GM13976 (cell line): ENCODE measurements around the gene NCDN.
A peak's percentile ranks its signal among the peaks of the same experiment; 100 is the strongest.

Experiments
- DNase-seq: peaks from one replicate; pipeline ENCODE4 v3.0.0; 2012; ENCODE audit warnings: low spot score
- in situ Hi-C: fragments of 300-500 bp; cut with MboI; formaldehyde crosslinking; loops from one replicate; pipeline ENCODE4 v1.12.0; 2022; ENCODE audit warnings: low sequenced_read_pairs, mixed read lengths, inconsistent platforms; ENCODE audit not compliant: unreplicated experiment
- TF ChIP-seq, protein P1 (sequence below): IDR thresholded peaks from 2 replicates; pipeline ENCODE4 v1.5.1; 2012; ENCODE audit warnings: borderline replicate concordance, mild to moderate bottlenecking; ENCODE audit not compliant: insufficient read depth; ENCODE audit errors: extremely low read depth, missing control alignments, control extremely low read depth

Gene NCDN

DNA sequence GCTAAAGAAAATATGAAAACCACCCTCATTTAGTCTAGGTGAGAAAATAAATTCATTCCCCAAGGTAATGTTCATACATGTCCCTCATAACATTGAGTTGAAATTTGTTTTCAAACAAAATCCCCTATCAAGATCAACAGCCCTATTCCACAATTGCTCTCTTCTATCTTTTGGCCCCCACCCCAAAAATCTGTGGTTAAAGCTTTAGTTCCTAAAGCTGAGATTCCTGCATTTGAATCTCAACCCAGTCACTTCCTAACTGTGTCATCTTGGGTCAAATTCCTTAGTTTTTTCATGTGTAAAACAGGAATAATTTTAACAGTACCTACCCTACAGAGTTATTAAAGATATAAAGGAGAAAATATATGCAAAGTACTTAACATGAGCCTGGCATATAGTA is 22.4 kb upstream of the NCDN start:
- TF ChIP-seq, protein P1, sequence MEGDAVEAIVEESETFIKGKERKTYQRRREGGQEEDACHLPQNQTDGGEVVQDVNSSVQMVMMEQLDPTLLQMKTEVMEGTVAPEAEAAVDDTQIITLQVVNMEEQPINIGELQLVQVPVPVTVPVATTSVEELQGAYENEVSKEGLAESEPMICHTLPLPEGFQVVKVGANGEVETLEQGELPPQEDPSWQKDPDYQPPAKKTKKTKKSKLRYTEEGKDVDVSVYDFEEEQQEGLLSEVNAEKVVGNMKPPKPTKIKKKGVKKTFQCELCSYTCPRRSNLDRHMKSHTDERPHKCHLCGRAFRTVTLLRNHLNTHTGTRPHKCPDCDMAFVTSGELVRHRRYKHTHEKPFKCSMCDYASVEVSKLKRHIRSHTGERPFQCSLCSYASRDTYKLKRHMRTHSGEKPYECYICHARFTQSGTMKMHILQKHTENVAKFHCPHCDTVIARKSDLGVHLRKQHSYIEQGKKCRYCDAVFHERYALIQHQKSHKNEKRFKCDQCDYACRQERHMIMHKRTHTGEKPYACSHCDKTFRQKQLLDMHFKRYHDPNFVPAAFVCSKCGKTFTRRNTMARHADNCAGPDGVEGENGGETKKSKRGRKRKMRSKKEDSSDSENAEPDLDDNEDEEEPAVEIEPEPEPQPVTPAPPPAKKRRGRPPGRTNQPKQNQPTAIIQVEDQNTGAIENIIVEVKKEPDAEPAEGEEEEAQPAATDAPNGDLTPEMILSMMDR: no peak
- no peak for DNase-seq
- in situ Hi-C loops: no loop called here

DNA sequence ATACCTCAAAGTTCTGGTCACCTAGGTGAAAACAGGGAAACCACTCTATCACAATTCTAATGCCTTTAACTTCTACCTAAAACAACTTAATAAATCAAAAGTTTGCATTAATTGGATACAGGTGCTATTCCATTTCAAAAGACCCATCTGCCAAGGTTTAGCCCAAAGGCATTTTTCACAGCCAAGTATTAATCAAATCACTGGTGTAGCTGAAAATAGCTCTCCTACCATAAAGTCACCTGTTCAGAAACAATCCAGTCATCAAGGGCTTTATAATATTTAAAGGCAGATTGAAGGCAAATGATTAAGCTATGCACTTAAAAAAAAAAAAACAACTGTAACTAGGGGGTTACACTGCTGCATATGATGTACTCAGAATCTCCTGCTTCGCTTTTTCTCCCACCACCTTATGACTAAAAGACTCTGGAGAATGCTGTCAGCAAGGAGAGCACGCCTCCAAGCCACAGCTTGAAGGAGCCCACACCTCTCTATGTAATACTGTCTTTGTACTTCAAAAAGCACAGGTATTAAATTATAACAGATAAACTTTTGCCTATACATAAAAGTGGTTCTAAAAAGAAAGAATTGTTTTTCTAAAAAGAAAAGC is 20.9 kb upstream of the NCDN start:
- in situ Hi-C loops: no loop called here
- TF ChIP-seq, protein P1: no peak
- DNase-seq: no peak

DNA sequence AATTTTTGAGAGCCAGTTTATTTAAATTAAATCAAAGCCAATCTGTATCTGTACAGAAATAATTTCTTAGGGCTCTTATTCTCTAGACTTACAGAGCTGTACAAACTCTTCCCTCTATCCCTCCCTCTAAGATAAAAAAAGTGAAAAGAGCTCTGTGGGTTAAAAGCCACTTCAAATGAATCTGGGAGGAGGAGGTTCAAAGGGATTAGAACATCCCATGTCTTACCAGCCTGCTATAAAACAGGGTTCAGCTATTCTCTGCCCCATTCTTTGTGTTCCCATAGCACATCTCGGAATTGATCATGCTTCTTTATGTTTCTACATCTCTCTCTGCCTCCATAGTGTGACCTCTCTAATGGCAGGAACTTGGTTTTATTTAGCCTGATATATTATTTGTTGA is 19.8 kb upstream of the NCDN start:
- DNase-seq: no peak
- in situ Hi-C loops: no loop called here
- TF ChIP-seq, protein P1: no peak

DNA sequence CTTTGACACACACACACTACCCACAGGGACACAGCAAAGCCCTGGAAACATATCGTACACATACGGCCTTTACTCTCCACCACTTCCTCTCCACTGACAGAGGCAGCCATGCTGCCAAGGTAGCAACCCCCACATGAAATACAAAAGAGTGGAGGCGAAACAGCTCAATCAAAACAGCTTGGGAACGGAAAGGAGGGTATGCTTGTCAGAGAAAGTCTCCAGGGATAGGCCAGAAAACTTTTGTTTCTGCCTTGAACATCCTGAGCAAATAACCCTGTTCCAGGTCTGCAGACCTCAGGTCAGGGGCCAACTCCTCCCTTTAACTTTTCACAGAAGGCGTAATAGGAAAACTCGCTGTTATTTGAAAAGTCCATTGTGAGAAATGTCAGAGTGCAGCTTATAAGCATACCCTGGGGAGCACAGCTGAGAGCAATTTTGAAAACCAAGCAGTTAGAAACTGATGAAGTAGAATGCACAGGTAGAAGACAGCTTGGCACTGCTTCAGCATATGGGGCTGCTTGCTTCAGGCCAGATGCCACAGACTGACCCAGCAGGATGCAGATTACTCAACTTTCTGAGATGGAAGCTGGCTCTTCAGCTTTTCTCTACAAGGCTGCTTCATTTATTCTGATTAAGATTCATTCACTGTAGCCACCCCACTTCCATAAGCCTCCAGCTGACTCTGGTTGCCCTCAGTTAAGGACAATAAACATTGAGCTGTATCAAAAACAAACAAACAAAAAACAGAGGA is 18.4 kb upstream of the NCDN start:
- in situ Hi-C loops: no loop called here
- TF ChIP-seq, protein P1: no peak
- peak; percentile 18 for DNase-seq

DNA sequence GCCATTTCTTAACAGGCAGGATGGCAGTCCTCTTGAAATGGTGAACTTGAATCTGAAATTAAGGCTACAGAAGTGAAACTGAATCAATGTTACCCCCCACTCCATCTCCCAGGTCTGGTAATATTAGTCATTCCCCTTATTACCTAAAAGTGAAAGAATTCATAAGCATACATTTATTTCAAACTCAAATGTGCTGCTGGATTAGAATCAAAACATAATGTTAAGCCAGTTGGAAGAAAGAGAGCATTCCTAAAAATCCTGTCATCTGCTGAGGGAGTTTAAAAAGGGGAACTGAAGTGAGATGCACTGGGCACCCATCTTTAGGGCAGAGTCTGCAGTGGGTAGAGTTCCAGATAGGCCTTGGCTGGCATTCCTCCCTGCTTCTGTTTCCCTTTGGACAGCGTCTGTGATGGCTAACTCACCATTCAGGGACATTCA is 17.8 kb upstream of the NCDN start:
- in situ Hi-C loops: no loop called here

DNA sequence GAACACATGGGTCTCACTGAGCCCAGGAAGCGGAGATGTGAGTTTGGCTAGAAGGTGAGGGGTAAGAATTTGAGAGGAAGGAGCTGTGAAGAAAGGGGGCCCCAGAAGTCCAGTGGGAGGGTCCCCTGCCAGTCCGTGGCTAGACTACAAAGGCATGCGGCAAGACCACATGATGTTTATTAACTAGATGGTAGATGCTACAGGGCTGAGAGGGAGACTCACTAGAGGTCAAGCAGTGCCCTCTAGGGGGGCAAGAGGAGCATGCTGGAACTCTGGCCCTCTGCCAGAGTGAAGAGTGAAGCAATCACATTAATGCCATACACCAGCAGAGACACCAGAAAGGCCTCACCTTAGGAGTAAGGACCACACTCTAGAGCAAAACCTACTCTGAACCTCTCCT is 12.6 kb upstream of the NCDN start:
- peak; percentile 44 for DNase-seq
- TF ChIP-seq, protein P1: peak; percentile 37
- in situ Hi-C loops: no loop called here

More for the DNA sequence above, 17.8 kb upstream of the NCDN start:
- DNase-seq: peak; percentile 41
- TF ChIP-seq, protein P1: no peak

DNA sequence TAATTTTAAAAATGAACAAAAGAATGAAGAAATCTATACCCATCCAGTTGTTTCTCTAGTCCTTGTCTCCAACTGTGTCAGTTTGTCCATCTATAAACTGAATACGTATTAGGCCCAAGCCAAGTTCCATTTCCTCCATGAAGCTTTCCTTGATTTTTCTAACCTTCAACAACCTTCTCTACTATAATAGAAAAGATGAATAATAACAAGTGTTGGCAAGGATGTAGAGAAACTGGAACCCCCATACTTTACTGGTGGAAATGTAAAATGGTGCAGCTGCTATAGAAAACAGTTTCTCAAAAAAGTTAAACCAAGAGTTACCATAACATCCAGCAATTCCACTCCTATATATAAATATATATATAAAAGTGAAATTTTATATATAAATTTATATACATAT is 11.0 kb upstream of the NCDN start:
- in situ Hi-C loops: no loop called here
- TF ChIP-seq, protein P1: no peak
- DNase-seq: no peak
